Measurements from ENCODE around the gene LARP4B.

The LARP4B gene

GRCh38 chr10:761376-761775 is 170.1 kb downstream of the LARP4B start:
- no peaks in the 10 kb centered on the region for H4K20me1 ChIP-seq (ENCODE audit: insufficient read depth, low read length)
- H3K4me3 ChIP-seq (ENCODE audit: low read length), result no peak overlapping the region
- no peaks in the 10 kb centered on the region for H3F3A ChIP-seq (ENCODE audit: insufficient read depth, low read length)
- peaks cover 13% of the 10 kb centered on the region for H3K4me1 ChIP-seq (ENCODE audit: low read length)
- no peaks in the 10 kb centered on the region for H3K9me3 ChIP-seq (replicated peaks; ENCODE audit: insufficient read depth, low read length)
- no peak overlapping the region for H2AFZ ChIP-seq (ENCODE audit: low read length)
- H3K4me2 ChIP-seq (ENCODE audit: low read depth, low read length), result no peak overlapping the region
- no peaks in the 10 kb centered on the region for H3K36me3 ChIP-seq (replicated peaks; ENCODE audit: insufficient read depth, low read length)
- H3K27ac ChIP-seq (ENCODE audit: low read length), result no peak overlapping the region
- H3K9ac ChIP-seq (ENCODE audit: low read length), result no peak overlapping the region
- no peaks in the 10 kb centered on the region for H3K9me2 ChIP-seq (replicated peaks; ENCODE audit: insufficient read depth, low read length)
- DNase-seq, result peak; percentile 23
- H3K79me2 ChIP-seq (ENCODE audit: low read length), result no peaks in the 10 kb centered on the region
- no peaks in the 10 kb centered on the region for H3K27me3 ChIP-seq (replicated peaks; ENCODE audit: insufficient read depth, low read length)
- no peak for TF ChIP-seq EZH2 (optimal IDR thresholded peaks at IDR 0.05; ENCODE audit: low read depth, low read length)
- TF ChIP-seq CTCF (IDR thresholded peaks at IDR 0.05; ENCODE audit: low read length), result no peak
- TF ChIP-seq EZH2phosphoT487 (IDR thresholded peaks at IDR 0.05; ENCODE audit: low read length), result no peak

- Histone ChIP-seq H3F3A (ENCODE audit: insufficient read depth, low read length) (no peaks in the 10 kb centered on the region), H3K27me3 (replicated peaks; ENCODE audit: insufficient read depth, low read length) (no peaks in the 10 kb centered on the region), H3K9me2 (replicated peaks; ENCODE audit: insufficient read depth, low read length) (no peaks in the 10 kb centered on the region), H3K79me2 (ENCODE audit: low read length) (no peaks in the 10 kb centered on the region), H3K4me3 (ENCODE audit: low read length) (no peak overlapping the region), H3K4me1 (ENCODE audit: low read length) (peaks cover 13% of the 10 kb centered on the region), H4K20me1 (ENCODE audit: insufficient read depth, low read length) (no peaks in the 10 kb centered on the region), H3K9me3 (replicated peaks; ENCODE audit: insufficient read depth, low read length) (no peaks in the 10 kb centered on the region), H2AFZ (ENCODE audit: low read length) (no peak overlapping the region), H3K4me2 (ENCODE audit: low read depth, low read length) (peak overlapping the region; percentile 26; the same call in 1 of the 2 replicates), H3K36me3 (replicated peaks; ENCODE audit: insufficient read depth, low read length) (no peaks in the 10 kb centered on the region), H3K9ac (ENCODE audit: low read length) (no peak overlapping the region), H3K27ac (ENCODE audit: low read length) (no peak overlapping the region)
- no peak for TF ChIP-seq EZH2phosphoT487 (IDR thresholded peaks at IDR 0.05; ENCODE audit: low read length)
- no peak for TF ChIP-seq CTCF (IDR thresholded peaks at IDR 0.05; ENCODE audit: low read length)
- TF ChIP-seq EZH2 (optimal IDR thresholded peaks at IDR 0.05; ENCODE audit: low read depth, low read length), result no peak
- DNase-seq, result no peak
These were observed 170.9 kb downstream of the LARP4B start for GRCh38 chr10:760622-761021.

GRCh38 chr10:759898-760477 is 171.5 kb downstream of the LARP4B start:
- H3K9me3 ChIP-seq (replicated peaks; ENCODE audit: insufficient read depth, low read length), result no peaks in the 10 kb centered on the region
- no peak overlapping the region for H2AFZ ChIP-seq (ENCODE audit: low read length)
- H4K20me1 ChIP-seq (ENCODE audit: insufficient read depth, low read length), result no peaks in the 10 kb centered on the region
- H3K79me2 ChIP-seq (ENCODE audit: low read length), result no peaks in the 10 kb centered on the region
- H3K36me3 ChIP-seq (replicated peaks; ENCODE audit: insufficient read depth, low read length), result no peaks in the 10 kb centered on the region
- no peaks in the 10 kb centered on the region for H3K9me2 ChIP-seq (replicated peaks; ENCODE audit: insufficient read depth, low read length)
- TF ChIP-seq CTCF (IDR thresholded peaks at IDR 0.05; ENCODE audit: low read length) (no peak), EZH2phosphoT487 (IDR thresholded peaks at IDR 0.05; ENCODE audit: low read length) (no peak), EZH2 (optimal IDR thresholded peaks at IDR 0.05; ENCODE audit: low read depth, low read length) (no peak)
- H3K27ac ChIP-seq (ENCODE audit: low read length), result no peak overlapping the region
- H3K27me3 ChIP-seq (replicated peaks; ENCODE audit: insufficient read depth, low read length), result no peaks in the 10 kb centered on the region
- no peaks in the 10 kb centered on the region for H3F3A ChIP-seq (ENCODE audit: insufficient read depth, low read length)
- no peak overlapping the region for H3K4me3 ChIP-seq (ENCODE audit: low read length)
- DNase-seq, result peak; percentile 42
- peak overlapping the region; percentile 26; the same call in 1 of the 2 replicates for H3K4me2 ChIP-seq (ENCODE audit: low read depth, low read length)
- peaks cover 13% of the 10 kb centered on the region for H3K4me1 ChIP-seq (ENCODE audit: low read length)
- no peak overlapping the region for H3K9ac ChIP-seq (ENCODE audit: low read length)

Data from MM.1S (cell line).